ENCODE data around the gene FUT1.
"Not testable (repeated sequence)": the region's sequence is repeated elsewhere in the genome, so short reads cannot be mapped to it uniquely, and the experiment has no call there.

FUT1 gene

DNA sequence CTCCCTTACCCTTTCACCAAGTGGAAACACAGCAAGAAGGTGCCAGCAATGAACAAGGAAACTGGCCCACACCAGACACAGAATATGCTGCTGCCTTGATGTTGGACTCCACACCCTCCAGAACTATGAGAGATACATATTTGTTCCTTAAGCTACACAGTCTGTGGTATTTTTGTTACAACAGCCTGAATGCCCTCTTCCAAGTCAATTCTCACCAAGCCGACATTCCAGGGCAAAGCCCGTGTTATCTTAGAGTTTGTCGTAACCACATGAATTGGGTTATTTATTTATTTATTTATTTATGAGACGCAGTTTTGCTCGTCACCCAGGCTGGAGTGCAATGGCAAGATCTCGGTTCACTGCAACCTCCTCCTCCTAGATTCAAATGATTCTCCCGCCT, 17.8 kb upstream of the FUT1 start:
- H3K79me2 ChIP-seq (ENCODE audit: low read length): no peaks in the 10 kb centered on the region
- no peaks in the 10 kb centered on the region for H3K36me3 ChIP-seq (replicated peaks; ENCODE audit: insufficient read depth, low read length)
- H3K4me3 ChIP-seq (ENCODE audit: low read length): no peak overlapping the region
- no peaks in the 10 kb centered on the region for H3K4me1 ChIP-seq (ENCODE audit: low read length)
- no peaks in the 10 kb centered on the region for H4K20me1 ChIP-seq (ENCODE audit: insufficient read depth, low read length)
- H3K27ac ChIP-seq (ENCODE audit: low read length): no peak overlapping the region
- no peak overlapping the region for H3K4me2 ChIP-seq (ENCODE audit: low read depth, low read length)
- peaks cover 74% of the 10 kb centered on the region for H3K27me3 ChIP-seq (replicated peaks; ENCODE audit: insufficient read depth, low read length)
- H3F3A ChIP-seq (ENCODE audit: insufficient read depth, low read length): no peaks in the 10 kb centered on the region
- no peaks in the 10 kb centered on the region for H3K9me2 ChIP-seq (replicated peaks; ENCODE audit: insufficient read depth, low read length)
- no peak overlapping the region for H2AFZ ChIP-seq (ENCODE audit: low read length)
- no peaks in the 10 kb centered on the region for H3K9me3 ChIP-seq (replicated peaks; ENCODE audit: insufficient read depth, low read length)
- no peak overlapping the region for H3K9ac ChIP-seq (ENCODE audit: low read length)
- DNase-seq: no peak
- no peak for TF ChIP-seq EZH2phosphoT487 (IDR thresholded peaks at IDR 0.05; ENCODE audit: low read length)
- TF ChIP-seq, protein P1, sequence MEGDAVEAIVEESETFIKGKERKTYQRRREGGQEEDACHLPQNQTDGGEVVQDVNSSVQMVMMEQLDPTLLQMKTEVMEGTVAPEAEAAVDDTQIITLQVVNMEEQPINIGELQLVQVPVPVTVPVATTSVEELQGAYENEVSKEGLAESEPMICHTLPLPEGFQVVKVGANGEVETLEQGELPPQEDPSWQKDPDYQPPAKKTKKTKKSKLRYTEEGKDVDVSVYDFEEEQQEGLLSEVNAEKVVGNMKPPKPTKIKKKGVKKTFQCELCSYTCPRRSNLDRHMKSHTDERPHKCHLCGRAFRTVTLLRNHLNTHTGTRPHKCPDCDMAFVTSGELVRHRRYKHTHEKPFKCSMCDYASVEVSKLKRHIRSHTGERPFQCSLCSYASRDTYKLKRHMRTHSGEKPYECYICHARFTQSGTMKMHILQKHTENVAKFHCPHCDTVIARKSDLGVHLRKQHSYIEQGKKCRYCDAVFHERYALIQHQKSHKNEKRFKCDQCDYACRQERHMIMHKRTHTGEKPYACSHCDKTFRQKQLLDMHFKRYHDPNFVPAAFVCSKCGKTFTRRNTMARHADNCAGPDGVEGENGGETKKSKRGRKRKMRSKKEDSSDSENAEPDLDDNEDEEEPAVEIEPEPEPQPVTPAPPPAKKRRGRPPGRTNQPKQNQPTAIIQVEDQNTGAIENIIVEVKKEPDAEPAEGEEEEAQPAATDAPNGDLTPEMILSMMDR (IDR thresholded peaks at IDR 0.05; ENCODE audit: low read length): no peak
- no peak for TF ChIP-seq EZH2 (optimal IDR thresholded peaks at IDR 0.05; ENCODE audit: low read depth, low read length)

DNA sequence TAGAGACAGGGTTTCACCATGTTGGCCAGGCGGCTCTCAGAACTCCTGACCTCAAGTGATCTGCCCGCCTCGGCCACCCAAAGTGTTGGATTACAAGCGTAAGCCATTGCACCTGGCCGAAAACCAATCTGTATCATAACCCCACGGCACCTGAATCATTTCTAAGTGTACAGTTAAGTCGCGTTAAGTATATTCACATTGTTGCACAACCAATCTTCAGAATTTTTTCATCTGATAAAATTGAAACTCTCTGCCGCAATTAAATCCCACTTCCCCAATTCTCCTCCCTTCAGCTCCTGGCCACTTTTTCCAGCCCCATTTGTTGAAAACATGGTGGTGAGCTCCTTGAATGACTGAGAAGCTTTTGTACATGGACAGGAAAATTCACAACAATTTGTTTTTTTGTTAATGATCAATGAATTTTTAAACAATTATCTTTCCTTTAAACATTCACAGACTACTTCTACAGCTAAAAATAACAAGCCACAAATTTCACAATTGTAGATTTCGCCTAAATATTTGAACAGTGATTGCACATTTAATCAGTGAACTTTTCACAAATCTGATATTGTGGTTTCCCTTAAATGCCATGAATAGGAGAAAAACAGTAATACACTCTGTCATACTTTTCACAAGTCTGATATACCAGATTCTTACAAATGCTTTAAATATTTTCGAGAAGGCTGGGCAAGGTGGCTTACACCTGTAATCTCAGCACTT, 16.7 kb upstream of the FUT1 start:
- Histone ChIP-seq H3K9me2 (replicated peaks; ENCODE audit: insufficient read depth, low read length) (no peaks in the 10 kb centered on the region), H3K36me3 (replicated peaks; ENCODE audit: insufficient read depth, low read length) (no peaks in the 10 kb centered on the region), H2AFZ (ENCODE audit: low read length) (no peak overlapping the region), H4K20me1 (ENCODE audit: insufficient read depth, low read length) (no peaks in the 10 kb centered on the region), H3K4me2 (ENCODE audit: low read depth, low read length) (no peak overlapping the region), H3K27me3 (replicated peaks; ENCODE audit: insufficient read depth, low read length) (peaks cover 85% of the 10 kb centered on the region), H3K4me1 (ENCODE audit: low read length) (no peaks in the 10 kb centered on the region), H3K27ac (ENCODE audit: low read length) (no peak overlapping the region), H3K9me3 (replicated peaks; ENCODE audit: insufficient read depth, low read length) (no peaks in the 10 kb centered on the region), H3F3A (ENCODE audit: insufficient read depth, low read length) (no peaks in the 10 kb centered on the region), H3K79me2 (ENCODE audit: low read length) (no peaks in the 10 kb centered on the region), H3K4me3 (ENCODE audit: low read length) (no peak overlapping the region), H3K9ac (ENCODE audit: low read length) (no peak overlapping the region)
- DNase-seq: no peak
- TF ChIP-seq, protein P1 (IDR thresholded peaks at IDR 0.05; ENCODE audit: low read length): no peak
- no peak for TF ChIP-seq EZH2phosphoT487 (IDR thresholded peaks at IDR 0.05; ENCODE audit: low read length)
- TF ChIP-seq EZH2 (optimal IDR thresholded peaks at IDR 0.05; ENCODE audit: low read depth, low read length): no peak

DNA sequence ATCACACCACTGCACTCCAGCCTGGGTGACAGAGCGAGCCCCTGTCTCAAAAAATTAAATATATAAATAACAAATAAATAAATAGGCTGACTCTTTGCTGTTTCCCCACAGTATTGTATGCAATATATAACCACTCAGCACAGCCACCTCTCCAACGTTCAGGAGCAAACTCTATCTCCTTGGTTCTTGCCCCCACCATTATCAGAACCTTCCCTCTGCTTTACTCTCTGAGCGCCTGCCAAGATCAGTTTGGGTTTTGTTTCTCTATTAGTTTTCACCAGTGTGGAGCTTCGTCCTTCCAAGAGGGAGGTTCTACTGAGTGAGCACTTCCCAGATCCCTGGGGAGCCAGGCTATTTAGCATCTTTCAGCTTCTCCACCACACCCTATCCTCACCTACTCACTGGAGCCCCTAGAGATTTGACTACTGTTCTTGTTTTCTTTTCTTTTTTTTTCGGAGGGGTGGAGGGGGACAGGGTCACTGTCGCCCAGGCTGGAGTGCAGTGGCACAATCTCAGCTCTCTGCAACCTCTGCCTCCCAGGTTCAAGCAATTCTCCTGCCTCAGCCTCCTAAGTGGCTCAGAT, 15.8 kb upstream of the FUT1 start:
- not testable (repeated sequence) for H3K4me1 ChIP-seq (ENCODE audit: low read length); H3K27ac ChIP-seq (ENCODE audit: low read length); H3K36me3 ChIP-seq (replicated peaks; ENCODE audit: insufficient read depth, low read length); H3K4me2 ChIP-seq (ENCODE audit: low read depth, low read length); H3K9me2 ChIP-seq (replicated peaks; ENCODE audit: insufficient read depth, low read length); H3K4me3 ChIP-seq (ENCODE audit: low read length); H3K9me3 ChIP-seq (replicated peaks; ENCODE audit: insufficient read depth, low read length); H3K79me2 ChIP-seq (ENCODE audit: low read length); H4K20me1 ChIP-seq (ENCODE audit: insufficient read depth, low read length); H3K9ac ChIP-seq (ENCODE audit: low read length); H3F3A ChIP-seq (ENCODE audit: insufficient read depth, low read length); DNase-seq; H2AFZ ChIP-seq (ENCODE audit: low read length)
- peaks cover 94% of the 10 kb centered on the region for H3K27me3 ChIP-seq (replicated peaks; ENCODE audit: insufficient read depth, low read length)

DNA sequence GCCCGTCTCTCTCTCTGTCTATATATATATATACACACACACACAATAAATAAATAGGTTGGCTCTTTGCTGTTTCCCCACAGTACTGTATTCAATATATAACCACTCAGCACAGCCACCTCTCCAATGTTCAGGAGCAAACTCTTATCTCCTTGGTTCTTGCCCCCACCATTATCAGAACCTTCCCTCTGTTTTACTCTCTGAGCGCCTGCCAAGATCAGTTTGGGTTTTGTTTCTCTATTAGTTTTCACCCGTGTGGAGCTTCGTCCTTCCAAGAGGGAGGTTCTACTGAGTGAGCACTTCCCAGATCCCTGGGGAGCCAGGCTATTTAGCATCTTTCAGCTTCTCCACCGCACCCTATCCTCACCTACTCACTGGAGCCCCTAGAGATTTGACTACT, 13.4 kb upstream of the FUT1 start:
- peaks cover 99% of the 10 kb centered on the region for H3K27me3 ChIP-seq (replicated peaks; ENCODE audit: insufficient read depth, low read length)
- not testable (repeated sequence) for H3K79me2 ChIP-seq (ENCODE audit: low read length); H3K4me3 ChIP-seq (ENCODE audit: low read length); H3K9me2 ChIP-seq (replicated peaks; ENCODE audit: insufficient read depth, low read length); H3K4me1 ChIP-seq (ENCODE audit: low read length); H3F3A ChIP-seq (ENCODE audit: insufficient read depth, low read length); H2AFZ ChIP-seq (ENCODE audit: low read length); H3K9ac ChIP-seq (ENCODE audit: low read length); DNase-seq; H3K9me3 ChIP-seq (replicated peaks; ENCODE audit: insufficient read depth, low read length); H3K4me2 ChIP-seq (ENCODE audit: low read depth, low read length); H3K36me3 ChIP-seq (replicated peaks; ENCODE audit: insufficient read depth, low read length); H3K27ac ChIP-seq (ENCODE audit: low read length); H4K20me1 ChIP-seq (ENCODE audit: insufficient read depth, low read length)
